Head of caudate nucleus (tissue), 42 donors: ENCODE results near the gene TIPARP.
"Not testable (repeated sequence)": the region's sequence is repeated elsewhere in the genome, so short reads cannot be mapped to it uniquely, and the experiment has no call there.

ENCODE experiments used
- DNase-seq, 42 donors: peaks; one replicate each; pipeline versions ENCODE4 v3.0.0 to v3.0.0-alpha.2; 2020 to 2021; ENCODE audit warnings: mixed read lengths in 7 of 42
- intact Hi-C: fragments of 100-400 bp; cut with DNase I; formaldehyde crosslinking; loops from one replicate; pipeline ENCODE4 v1.15.0; 2022

TIPARP gene

DNA sequence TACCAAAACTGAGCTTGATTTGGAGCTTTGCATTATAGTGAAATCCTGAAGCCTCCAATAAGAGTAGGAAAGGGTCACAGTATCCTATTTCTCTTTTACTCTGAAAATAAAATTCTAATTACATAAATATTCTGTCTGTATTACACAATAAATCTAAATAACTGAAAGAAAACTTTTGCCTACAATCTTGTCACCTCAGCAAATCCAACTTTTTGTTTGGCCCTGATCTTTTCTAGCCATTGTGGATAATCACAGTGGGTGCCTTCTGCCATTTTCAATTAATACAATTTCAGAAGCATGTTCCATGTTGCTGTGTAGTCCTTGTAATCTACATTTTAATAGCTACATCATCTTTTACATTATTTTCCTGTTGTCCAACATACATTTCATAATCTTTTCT is 29.4 kb upstream of the TIPARP start:
- intact Hi-C loops = no loop called here

DNA sequence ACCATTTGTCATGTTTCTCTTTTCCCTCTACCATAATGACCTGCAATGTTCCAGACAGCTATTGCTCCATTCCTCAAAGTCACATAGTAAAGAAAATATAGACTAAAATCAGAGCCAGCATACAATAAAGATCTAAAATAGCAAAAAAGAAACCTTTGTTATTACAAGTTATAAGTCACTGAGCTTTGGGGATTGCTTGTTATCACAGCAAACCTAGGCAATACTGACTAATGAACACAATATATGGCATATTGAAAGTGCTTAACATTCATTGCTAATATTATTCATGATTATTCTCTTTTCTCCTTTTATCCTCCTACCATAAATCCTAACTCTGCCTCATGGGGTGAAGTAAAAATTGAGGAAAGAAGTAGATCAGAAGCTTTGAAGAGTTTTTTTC is 27.4 kb upstream of the TIPARP start:
- no peak for DNase-seq
- intact Hi-C loops = no loop called here

More for the DNA sequence above, 29.4 kb upstream of the TIPARP start:
- DNase-seq = no peak

DNA sequence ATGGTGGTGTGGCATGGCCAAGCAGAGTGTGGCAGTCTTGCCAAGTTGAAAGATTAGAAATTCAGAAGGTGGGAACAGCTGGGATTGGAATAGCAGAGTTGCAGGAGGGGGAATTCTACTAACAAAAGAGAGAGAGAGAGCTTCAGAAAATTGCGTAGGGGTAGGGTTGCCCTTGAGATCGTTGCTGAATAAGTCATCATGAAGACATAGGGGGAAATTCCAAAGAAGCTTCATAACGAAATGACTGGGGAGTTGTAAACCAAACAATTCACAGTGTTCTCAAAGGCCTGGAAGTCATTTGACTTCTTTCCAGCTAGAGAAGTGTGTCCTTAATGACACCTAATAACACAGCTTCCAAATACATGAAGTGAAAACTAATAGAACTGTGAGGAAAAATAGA is 26.3 kb upstream of the TIPARP start:
- intact Hi-C loops = no loop called here
- DNase-seq = no peak

DNA sequence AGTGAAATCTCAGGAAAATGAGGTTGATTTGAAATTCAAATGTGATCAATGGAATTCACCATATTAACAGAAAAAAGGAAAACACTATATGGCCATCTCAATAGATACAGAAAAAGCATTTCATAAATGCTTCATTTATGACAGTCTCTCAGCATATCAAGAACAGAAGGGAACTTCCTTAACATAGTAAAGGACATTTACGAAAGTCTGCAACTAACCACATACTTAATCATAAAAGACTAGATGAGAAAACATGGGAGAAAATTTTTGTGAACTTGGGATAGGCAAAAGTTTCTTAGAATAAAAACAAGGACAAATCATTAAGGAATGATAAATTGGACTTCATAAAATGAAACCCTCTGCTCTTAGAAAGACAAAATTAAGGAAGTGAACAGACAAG is 24.7 kb upstream of the TIPARP start:
- intact Hi-C loops = no loop called here
- DNase-seq = no peak

DNA sequence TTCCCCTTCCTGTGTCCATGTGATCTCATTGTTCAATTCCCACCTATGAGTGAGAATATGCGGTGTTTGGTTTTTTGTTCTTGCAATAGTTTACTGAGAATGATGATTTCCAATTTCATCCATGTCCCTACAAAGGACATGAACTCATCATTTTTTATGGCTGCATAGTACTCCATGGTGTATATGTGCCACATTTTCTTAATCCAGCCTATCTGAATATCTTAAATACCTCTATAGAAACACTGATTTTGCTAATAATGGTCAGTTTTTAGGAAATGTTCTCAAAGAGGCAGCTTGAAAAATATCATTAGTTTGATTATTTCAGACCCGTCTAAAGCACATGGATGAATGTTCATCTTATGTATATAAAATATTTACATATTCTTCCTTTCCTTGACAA is 21.7 kb upstream of the TIPARP start:
- intact Hi-C loops = not testable (repeated sequence)

DNA sequence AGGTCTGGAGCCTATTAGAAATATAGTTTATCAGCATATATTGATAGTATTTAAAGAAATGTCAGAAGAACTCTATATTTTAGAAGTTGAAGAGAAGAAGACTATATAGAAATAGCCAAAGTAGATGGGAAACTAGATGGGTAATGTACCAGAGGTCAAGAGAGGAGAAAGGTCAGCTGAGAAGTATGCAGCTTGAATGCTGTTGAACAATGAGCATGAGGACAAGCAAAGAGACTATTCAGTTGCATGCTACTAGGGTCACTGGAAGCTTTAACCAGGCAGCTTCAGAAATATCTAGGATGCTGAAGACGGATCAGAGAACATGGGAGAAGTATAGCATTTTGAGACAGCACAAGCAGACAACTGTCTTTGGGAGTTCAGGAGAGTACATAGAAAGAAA is 19.6 kb upstream of the TIPARP start:
- intact Hi-C loops = no loop called here

More for the DNA sequence above, 21.7 kb upstream of the TIPARP start:
- DNase-seq = not testable (repeated sequence)

DNA sequence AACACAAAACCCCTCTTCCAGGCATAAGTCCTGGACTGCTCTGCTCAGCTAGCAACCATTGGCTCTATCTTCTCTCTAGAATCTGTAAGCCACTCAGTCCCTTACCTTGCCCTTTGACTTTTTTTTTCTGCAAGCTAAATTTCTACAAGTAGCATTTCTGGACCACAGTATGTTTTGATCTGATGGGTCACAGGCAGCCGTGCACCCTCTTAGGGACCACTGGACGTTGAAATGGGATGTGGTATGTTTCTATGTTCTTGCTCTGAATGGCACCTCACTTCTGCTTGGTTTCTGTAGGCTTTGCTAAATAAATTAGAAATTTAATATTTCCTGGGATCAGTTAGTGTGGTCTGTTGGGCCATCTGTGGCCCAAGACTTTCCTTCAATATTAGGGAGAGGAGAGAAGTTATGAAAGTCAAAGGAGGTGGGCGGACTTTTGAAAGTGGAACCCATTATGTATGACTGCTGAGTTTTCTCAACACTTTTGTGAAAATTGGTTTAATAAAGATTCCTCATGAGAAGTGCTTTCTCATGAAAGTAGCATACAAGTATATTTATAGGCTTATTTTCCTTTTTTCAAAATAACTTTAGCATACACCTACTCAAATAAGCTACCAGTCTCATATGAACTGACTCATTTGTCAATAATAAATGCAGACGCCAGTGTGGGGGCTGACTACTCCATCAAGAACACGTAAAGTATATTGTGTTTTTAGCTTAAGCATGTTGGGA is 18.4 kb upstream of the TIPARP start:
- peak in 2 of 42 donors; percentile 9 to 52 for DNase-seq
- intact Hi-C loops = no loop called here

More for the DNA sequence above, 19.6 kb upstream of the TIPARP start:
- DNase-seq = no peak

DNA sequence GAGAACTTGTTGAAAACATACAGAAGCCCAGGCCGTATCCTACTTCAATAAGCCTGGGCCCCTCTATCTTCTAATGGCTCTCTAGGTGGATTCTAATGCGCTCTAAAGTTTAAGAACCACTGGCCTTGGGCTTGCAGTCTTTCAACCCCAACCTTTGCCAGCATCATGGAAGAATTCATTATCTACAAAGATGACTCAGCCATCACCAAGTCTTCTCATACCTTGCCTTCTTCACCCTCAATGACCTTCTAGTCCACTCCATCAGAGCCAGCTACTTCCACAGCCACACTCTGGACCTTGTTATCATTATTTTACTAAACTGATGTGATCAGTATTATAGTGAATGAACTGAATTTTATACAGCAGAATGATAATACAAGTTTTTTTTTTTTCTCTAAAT is 16.9 kb upstream of the TIPARP start:
- intact Hi-C loops = no loop called here
- DNase-seq = no peak

DNA sequence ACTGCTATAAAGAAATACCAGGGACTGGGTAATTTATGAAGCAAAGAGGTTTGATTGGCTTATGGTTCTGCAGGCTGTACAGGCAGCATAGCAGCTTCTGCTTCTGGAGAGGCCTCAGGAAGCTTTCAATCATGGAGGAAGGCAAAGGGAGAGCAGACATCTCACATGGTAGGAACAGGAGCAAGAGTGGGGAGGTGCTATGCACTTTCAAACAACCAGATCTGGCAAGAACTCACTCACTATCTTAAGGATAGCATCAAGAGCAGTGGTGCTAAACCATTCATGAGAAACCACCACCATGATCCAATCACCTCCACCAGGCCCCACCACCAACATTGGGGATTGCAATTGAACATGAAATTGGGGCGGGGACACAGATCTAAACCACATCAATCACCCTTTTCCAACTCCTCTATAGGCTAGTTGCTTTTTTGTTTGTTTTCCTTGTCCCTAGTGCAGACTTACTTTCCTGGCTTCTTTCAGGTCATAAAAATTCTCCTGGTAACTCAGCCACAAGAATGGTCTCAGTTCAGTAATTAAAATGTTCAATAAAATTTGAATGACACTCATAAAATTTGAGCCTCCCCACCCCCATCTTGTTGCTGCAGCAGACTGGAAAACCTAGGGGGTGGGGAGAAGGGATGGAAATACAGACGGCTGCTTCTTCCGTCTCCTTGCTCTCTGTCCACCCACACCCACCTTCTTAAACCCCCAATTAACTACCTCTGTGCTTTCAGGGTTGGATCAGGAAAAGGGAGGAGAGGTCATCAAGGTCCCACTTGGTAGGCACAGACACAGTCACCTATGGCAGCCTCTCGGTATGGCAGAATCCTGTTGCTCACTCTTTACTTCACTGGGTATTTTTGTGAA is 16.3 kb upstream of the TIPARP start:
- intact Hi-C loops = no loop called here
- DNase-seq = no peak

DNA sequence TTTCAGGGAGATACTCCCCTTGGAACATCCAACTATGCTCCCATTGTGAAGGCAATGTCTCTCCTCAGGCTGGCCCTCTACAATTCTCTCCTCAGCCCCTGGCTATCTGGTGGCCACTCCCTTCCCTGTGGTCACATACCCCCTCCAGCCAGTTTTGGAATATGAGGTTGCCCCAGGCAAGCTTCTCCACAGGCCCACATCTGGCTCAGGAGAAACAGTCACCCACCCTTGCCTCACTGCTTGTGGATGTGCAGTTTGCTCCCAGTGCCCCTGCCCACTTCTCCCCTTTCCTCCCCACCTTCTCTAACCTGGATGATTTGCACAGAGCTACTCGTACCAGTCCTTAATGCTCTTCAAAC is 15.7 kb upstream of the TIPARP start:
- intact Hi-C loops = no loop called here
- DNase-seq = no peak

DNA sequence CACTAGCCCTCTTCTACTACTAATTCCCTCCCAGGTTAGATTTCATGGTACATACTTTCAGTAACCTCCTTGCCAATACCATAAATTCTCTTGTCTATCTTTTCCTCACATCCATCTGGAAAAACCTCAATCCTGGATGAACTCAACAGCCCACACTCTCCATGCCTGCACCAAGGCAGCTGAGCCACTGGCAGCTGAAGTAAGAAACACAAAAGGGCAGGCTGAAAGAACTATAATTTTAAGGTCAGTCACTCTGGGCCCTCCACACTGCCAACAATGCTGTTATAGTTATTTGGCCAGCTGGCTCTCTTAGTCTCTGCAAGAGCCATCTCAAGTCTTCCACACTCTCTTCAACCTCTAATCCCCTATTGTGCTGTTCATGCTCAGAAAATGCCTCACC is 15.1 kb upstream of the TIPARP start:
- peak in 2 of 42 donors; percentile 9 to 36 for DNase-seq
- intact Hi-C loops = no loop called here

DNA sequence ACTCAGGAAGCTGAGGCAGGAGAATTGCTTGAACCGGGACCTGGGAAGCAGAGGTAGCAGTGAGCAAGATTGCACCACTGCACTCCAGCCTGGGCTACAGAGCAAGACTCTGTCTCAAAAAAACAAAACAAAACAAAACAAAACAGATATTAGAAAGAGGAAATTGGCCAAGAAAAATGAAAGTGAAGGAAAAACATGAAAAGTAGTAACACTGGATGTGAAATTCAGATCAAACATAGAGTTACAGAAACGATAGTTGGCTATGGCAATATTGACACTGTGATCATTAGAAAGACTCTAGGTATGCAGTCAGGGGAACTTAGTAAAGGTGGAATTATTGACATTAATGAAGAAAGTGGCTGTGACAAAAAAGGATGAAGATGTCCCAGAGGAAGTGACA is 13.2 kb upstream of the TIPARP start:
- intact Hi-C loops = no loop called here

DNA sequence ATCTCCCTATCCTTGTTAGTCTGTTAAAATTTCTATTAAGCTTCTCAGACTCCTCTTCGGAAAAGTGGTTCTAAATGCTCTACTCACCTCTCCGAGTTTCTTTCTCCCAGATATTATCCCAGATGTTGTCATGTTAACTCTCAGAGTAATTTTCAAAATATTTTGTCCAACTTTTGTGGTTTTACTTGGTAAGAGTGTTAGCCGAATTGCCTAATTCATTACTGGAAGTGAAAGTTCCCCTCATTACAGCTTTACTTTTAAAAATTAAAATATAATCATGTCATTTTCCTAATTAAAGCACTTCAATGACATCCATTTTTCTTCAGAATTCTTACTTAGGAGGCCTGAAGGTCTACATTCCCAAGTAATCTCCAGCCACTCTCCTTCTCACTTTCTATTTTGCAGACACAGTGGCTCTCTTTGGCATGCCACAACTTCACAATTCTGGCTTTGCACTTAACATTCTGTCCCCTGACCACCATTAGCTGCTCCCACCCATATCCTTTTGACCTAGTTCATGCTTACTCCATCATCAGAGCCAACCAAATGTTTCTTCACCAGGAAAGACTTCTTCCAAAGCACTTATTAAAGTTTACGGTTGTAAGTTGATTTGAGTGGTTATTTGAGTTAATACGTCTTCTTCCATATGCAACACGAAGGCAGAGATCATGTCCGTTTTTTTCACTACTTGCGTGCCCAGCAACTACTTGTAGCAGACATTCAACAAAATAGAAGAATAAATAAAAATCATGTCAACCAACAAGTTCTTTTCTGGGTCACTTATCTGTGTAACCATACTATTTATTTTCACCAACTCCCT is 10.2 kb upstream of the TIPARP start:
- DNase-seq = no peak
- intact Hi-C loops = no loop called here

More for the DNA sequence above, 13.2 kb upstream of the TIPARP start:
- DNase-seq = no peak

DNA sequence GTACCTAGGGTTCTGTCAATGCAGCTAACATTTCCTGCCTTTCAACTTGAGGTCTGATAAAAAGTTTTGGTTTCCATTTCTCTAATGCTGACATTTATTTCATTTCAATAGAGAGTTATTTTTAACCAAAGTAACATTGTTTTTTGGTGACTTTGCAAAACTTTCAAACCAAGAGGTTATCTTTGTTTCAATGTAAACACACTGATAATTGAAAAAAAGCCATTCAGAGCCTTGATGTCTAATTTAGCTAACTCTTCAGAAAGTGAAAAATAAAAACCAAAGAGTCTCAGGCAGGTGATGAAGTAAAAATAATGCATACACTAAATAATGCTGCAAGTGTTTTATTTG is 9.6 kb upstream of the TIPARP start:
- no peak for DNase-seq
- intact Hi-C loops = no loop called here

DNA sequence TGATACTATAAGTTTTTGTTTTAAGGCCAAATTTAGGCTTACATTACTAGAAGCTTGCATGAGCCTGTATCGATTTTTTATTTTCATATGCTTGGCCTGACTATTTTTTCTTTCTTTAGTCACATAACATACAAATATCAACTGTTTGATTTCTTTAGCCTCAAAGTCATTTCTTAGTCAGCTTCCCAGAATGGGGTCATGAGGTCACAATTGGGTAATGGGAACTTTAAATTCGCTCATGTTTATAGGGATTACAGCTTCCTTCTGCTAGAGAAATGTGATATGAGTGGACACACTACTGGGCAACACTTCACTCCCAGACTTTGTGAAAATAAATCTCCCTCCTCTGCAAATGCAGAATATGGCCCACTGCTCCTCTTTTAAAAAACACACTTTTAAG is 9.1 kb upstream of the TIPARP start:
- no peak for DNase-seq
- intact Hi-C loops = no loop called here

DNA sequence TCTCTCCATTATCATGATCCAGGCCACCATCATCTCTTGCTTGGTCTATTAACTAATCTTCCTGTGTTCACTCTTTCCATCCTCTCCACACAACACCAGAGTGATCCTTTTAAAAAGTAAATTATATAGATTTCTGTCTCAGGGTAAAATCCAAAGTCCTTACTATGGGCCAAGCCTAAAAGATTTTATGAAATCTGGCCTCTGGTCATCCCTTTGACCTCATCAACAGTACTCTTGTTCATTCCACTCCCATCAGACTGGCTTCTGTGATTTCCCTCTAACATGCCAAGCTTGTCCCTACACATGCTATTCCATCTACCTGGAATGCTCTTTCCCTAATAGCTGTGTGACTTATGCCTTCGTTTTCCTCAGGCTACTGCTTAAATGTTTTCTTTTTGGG is 8.3 kb upstream of the TIPARP start:
- intact Hi-C loops = no loop called here

DNA sequence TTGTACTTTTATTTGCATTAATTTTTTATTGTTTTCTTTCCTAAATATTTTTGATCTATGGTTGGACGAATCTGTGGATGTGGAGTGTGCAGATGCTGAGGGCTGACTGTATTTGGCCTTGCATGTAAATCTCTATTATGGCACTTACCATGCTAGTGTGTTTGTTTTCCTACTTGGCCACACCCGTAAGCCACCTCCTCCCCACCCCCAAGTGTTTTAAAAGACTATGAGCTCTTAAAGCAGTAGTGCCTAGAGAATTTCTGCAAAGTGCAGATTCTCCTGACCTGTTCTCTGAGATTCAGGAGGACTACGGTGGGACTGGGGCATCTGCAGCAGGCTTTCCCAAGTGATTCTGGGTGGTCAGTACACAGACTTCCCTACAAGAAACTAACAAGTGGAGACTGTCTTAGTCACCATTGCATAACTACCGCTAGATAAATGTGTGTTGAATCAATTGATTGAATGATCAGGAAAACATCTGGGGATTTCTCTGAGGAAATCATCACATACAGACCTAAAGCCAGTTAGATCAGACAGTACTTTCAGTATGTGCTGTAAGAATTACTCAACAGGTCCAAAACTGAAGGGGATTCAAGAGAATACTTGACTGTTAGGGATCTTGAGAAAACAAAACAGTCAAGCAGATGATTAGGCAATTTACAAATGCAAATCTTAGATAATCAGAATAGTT is 6.2 kb upstream of the TIPARP start:
- intact Hi-C loops = no loop called here
- DNase-seq = no peak

More for the DNA sequence above, 8.3 kb upstream of the TIPARP start:
- no peak for DNase-seq

DNA sequence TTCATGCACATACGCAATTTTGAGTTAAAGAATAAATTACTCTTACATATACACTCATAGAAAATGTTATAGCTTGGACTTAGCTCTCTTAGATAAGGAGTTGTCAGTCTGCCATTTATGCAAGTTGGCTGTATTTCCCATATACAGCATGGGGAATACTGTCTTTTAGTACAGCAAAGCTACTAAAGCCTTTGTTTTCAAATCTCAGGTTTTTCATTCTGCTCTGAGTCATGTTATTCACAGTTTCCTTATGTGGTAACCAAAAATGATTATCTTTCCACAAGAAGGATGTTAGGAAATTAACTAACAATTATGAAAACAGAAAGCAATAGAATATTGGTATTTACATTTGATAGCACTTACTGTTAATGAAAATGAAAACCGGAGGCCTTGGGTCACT is 4.3 kb upstream of the TIPARP start:
- intact Hi-C loops = loop anchor here (5.0 kb wide), 1 partner anchor 157 kb away; the partner anchor contains the start of gene LEKR1

DNA sequence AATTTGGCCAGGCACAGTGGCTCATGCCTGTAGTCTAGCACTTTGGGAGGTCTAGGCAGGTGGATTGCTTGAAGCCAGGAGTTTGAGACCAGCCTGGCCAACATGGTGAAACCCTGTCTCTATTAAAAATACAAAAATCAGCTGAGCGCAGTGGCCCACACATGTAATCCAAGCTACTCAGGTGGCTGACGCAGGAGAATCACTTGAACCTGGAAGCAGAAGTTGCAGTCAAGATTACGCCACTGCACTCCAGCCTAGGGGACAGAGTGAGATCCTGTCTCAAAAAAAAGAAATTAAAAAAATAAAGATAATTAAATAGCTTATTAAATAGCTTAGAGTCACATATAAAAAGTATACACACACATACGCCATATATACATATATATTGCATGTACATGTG is 3.7 kb upstream of the TIPARP start:
- intact Hi-C loops = loop anchor here (5.0 kb wide), 1 partner anchor 157 kb away; the partner anchor contains the start of gene LEKR1

More for the DNA sequence above, 4.3 kb upstream of the TIPARP start:
- no peak for DNase-seq

More for the DNA sequence above, 3.7 kb upstream of the TIPARP start:
- no peak for DNase-seq
